DOHH2 (cell line): ENCODE data around the gene RPS6KA2.

ENCODE experiments used
- H3F3A ChIP-seq: fragments of 200-600 bp; sonication (generic), shearing (Covaris generic); 2 replicates; pipeline ENCODE4 v1.6.0; 2016; ENCODE audit warnings: antibody characterized with exemption, mild to moderate bottlenecking; ENCODE audit not compliant: control insufficient read depth, insufficient read depth
- H3K27ac ChIP-seq: fragments of 200-600 bp; sonication (generic); 2 replicates; pipeline ENCODE4 v1.5.1; 2014; ENCODE audit warnings: low read depth, mild to moderate bottlenecking, low read length, moderate library complexity
- H3K27me3 ChIP-seq: fragments of 200-600 bp; sonication (generic); 2 replicates; pipeline ENCODE4 v1.6.1; 2014; ENCODE audit warnings: mild to moderate bottlenecking, low read length, mixed read lengths; ENCODE audit not compliant: control insufficient read depth
- H3K36me3 ChIP-seq: fragments of 200-600 bp; sonication (generic); 2 replicates; pipeline ENCODE4 v1.6.1; 2014; ENCODE audit warnings: mild to moderate bottlenecking, low read length, moderate library complexity, mixed read lengths; ENCODE audit not compliant: control insufficient read depth
- H3K4me1 ChIP-seq: fragments of 200-600 bp; sonication (generic); 2 replicates; pipeline ENCODE4 v1.6.1; 2014; ENCODE audit warnings: mild to moderate bottlenecking, low read length, mixed read lengths; ENCODE audit not compliant: control insufficient read depth
- H3K4me2 ChIP-seq: fragments of 200-600 bp; sonication (generic); 2 replicates; pipeline ENCODE4 v1.6.0; 2014; ENCODE audit warnings: mild to moderate bottlenecking, low read length, moderate library complexity
- H3K4me3 ChIP-seq: fragments of 200-600 bp; sonication (generic); 2 replicates; pipeline ENCODE4 v1.5.1; 2014; ENCODE audit warnings: mild to moderate bottlenecking, low read length, mixed read lengths
- H3K79me2 ChIP-seq: fragments of 200-600 bp; sonication (generic); 2 replicates; pipeline ENCODE4 v1.6.1; 2014; ENCODE audit warnings: mild to moderate bottlenecking, low read length, mixed read lengths; ENCODE audit not compliant: control insufficient read depth
- H3K9me2 ChIP-seq: fragments of 200-600 bp; sonication (generic); replicated peaks from 2 replicates; pipeline ENCODE4 v1.6.1; 2014; ENCODE audit warnings: mild to moderate bottlenecking, low read length, mixed read lengths; ENCODE audit not compliant: control insufficient read depth
- H3K9me3 ChIP-seq: fragments of 200-600 bp; sonication (generic); 2 replicates; pipeline ENCODE4 v1.6.1; 2014; ENCODE audit warnings: antibody characterized with exemption, low read length, mixed read lengths; ENCODE audit not compliant: control insufficient read depth, insufficient read depth
- H4K20me1 ChIP-seq: fragments of 200-600 bp; sonication (generic); 2 replicates; pipeline ENCODE4 v1.6.0; 2014; ENCODE audit warnings: low read depth, mild to moderate bottlenecking, antibody characterized with exemption, low read length, moderate library complexity; ENCODE audit not compliant: control insufficient read depth, insufficient read depth
- CTCF ChIP-seq: fragments of 200-600 bp; sonication (generic); IDR thresholded peaks from one replicate; pipeline ENCODE4 v1.5.1; 2014; ENCODE audit warnings: antibody characterized with exemption, mild to moderate bottlenecking, low read depth, low read length; ENCODE audit not compliant: poor library complexity, severe bottlenecking
- EZH2phosphoT487 ChIP-seq: fragments of 200-600 bp; sonication (generic); IDR thresholded peaks from 2 replicates; pipeline ENCODE4 v1.6.1; 2017; ENCODE audit warnings: borderline replicate concordance, mild to moderate bottlenecking, antibody characterized with exemption, low read length, moderate library complexity, mixed read lengths

The RPS6KA2 gene

GRCh38 chr6:166406197-166406596 lies 220.9 kb downstream of the RPS6KA2 start:
- H3K79me2 ChIP-seq: no peaks in the 10 kb centered on the region

GRCh38 chr6:166405386-166405785 lies 221.7 kb downstream of the RPS6KA2 start:
- Histone ChIP-seq H3K27me3 (no peaks in the 10 kb centered on the region), H3K36me3 (no peaks in the 10 kb centered on the region), H3K4me1 (peaks cover 7% of the 10 kb centered on the region), H3K4me3 (no peak overlapping the region), H3K9me2 (no peaks in the 10 kb centered on the region), H3K27ac (no peak overlapping the region), H3F3A (peaks cover 3% of the 10 kb centered on the region; the same call in 1 of the 2 replicates), H3K4me2 (no peak overlapping the region), H3K79me2 (no peaks in the 10 kb centered on the region), H4K20me1 (no peaks in the 10 kb centered on the region), H3K9me3 (no peaks in the 10 kb centered on the region)
- TF ChIP-seq EZH2phosphoT487 (no peak), CTCF (no peak)

More at GRCh38 chr6:166406197-166406596, 220.9 kb downstream of the RPS6KA2 start:
- Histone ChIP-seq H3K27me3 (no peaks in the 10 kb centered on the region), H3F3A (peaks cover 3% of the 10 kb centered on the region; the same call in 1 of the 2 replicates), H3K4me3 (no peak overlapping the region), H3K4me2 (no peak overlapping the region), H3K27ac (no peak overlapping the region), H3K36me3 (no peaks in the 10 kb centered on the region), H4K20me1 (no peaks in the 10 kb centered on the region), H3K9me3 (no peaks in the 10 kb centered on the region), H3K4me1 (peaks cover 7% of the 10 kb centered on the region), H3K9me2 (no peaks in the 10 kb centered on the region)
- no peak for TF ChIP-seq CTCF
- TF ChIP-seq EZH2phosphoT487: no peak

- H3F3A ChIP-seq: peaks cover 3% of the 10 kb centered on the region; the same call in 1 of the 2 replicates
- no peaks in the 10 kb centered on the region for H4K20me1 ChIP-seq
- H3K4me1 ChIP-seq: peaks cover 12% of the 10 kb centered on the region
- H3K27ac ChIP-seq: no peak overlapping the region
- no peak for TF ChIP-seq CTCF
- TF ChIP-seq EZH2phosphoT487: no peak
- no peak overlapping the region for H3K4me3 ChIP-seq
- no peaks in the 10 kb centered on the region for H3K9me3 ChIP-seq
- no peaks in the 10 kb centered on the region for H3K9me2 ChIP-seq
- H3K27me3 ChIP-seq: no peaks in the 10 kb centered on the region
- no peaks in the 10 kb centered on the region for H3K36me3 ChIP-seq
- no peaks in the 10 kb centered on the region for H3K79me2 ChIP-seq
- H3K4me2 ChIP-seq: no peak overlapping the region
Observed at GRCh38 chr6:166402582-166403277, 224.3 kb downstream of the RPS6KA2 start.
